Activated CD4-positive, alpha-beta T cell treated with anti-CD3 and anti-CD28 coated beads for 36 hours (primary cell): ENCODE results near the gene ZNF142. TPM values are rescaled to one million over a fixed set of nuclear protein-coding genes. Genes with fewer than 3 reads are reported as not detected.
"Not testable (repeated sequence)": the region's sequence is repeated elsewhere in the genome, so short reads cannot be mapped to it uniquely, and the experiment has no call there.

Source experiments
- ATAC-seq: fragments of 200-7000 bp; cut with Tn5 transposase; one replicate; pipeline ENCODE4 v1.10.0; 2021; ENCODE audit warnings: mild to moderate bottlenecking, moderate library complexity
- CTCF ChIA-PET: fragments of 350-600 bp; sonication (Branson Sonifier 250); formaldehyde crosslinking; loops from one replicate; lab custom pipeline; 2021; ENCODE audit warnings: antibody characterized with exemption; lab: Charles Lee
- POLR2A ChIA-PET: fragments of 350-600 bp; sonication (Branson Sonifier 250); formaldehyde crosslinking; loops from one replicate; lab custom pipeline; 2021; ENCODE audit warnings: antibody characterized with exemption, inconsistent platforms; lab: Charles Lee
- DNase-seq: peaks from one replicate; pipeline ENCODE4 v3.0.0-alpha.2; 2020
- H3K27ac Mint-ChIP-seq: one replicate; pipeline ENCODE4 v1.8.0; 2021; ENCODE audit warnings: mixed read lengths
- H3K27me3 Mint-ChIP-seq: one replicate; pipeline ENCODE4 v1.8.0; 2021; ENCODE audit warnings: mixed read lengths
- H3K36me3 Mint-ChIP-seq: one replicate; pipeline ENCODE4 v1.8.0; 2021; ENCODE audit warnings: low read depth, mixed read lengths
- H3K4me1 Mint-ChIP-seq: one replicate; pipeline ENCODE4 v1.8.0; 2021; ENCODE audit warnings: mixed read lengths
- H3K4me3 Mint-ChIP-seq: one replicate; pipeline ENCODE4 v1.8.0; 2021; ENCODE audit warnings: mild to moderate bottlenecking, moderate library complexity, mixed read lengths
- H3K9me3 Mint-ChIP-seq: one replicate; pipeline ENCODE4 v1.8.0; 2021; ENCODE audit warnings: low read depth, mixed read lengths
- intact Hi-C, 2 experiments: fragments of 100-400 bp; cut with DNase I in 1 of 2; cut with micrococcal nuclease in 1 of 2; formaldehyde crosslinking; loops; one replicate each; pipeline versions ENCODE4 v1.14.2 to v1.15.1; 2022 to 2024; cut with DNase I, micrococcal nuclease
- total RNA-seq, 2 experiments: library from RNA; stranded (reverse); gene quantifications; one replicate each; pipeline ENCODE4 v1.2.3, GENCODE V29; 2021

ZNF142 gene
- 10 to 100 TPM; 31.5 to 42.4 TPM for total RNA-seq

DNA sequence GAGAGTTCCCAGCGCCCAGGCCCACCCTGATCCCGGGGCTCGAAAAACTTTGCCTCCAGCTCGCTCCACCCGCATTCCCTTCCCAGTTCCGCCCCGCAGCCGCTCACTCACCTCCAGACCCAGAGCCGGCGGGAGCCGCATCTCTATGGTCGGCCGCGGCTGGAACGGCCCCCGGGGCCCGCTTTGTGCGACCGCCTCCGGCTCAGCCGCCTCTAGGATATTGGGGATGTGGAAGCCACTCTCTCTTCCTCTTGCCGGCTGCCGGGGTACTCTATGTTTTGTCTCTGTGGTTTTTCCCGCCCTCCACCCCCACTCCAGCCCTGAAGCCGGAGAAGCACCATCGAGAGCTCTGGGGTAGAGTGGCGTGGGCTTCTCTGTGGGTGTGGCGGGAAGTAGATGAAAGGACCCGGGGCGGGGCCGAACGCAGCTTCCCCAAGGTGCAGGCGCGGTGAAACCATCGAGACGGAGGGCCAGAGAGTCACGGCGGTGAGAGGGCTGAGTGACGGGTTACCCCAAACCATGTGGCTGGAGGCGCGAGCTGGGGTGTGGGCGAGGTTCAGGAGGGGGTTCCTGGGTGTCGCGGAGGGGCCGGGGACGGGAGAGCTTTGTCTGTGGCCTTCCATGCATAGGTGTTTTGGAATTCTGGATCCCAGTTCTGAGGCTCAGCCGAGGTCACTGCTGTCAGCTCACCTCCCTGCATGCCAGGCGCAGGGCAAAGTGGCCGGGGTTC is at the start of gene ZNF142, which contains the start of gene BCS1L:
Gene ZNF142, minus strand, starts transcription at position 366 of the 730 bp plus-strand sequence. CDS start 3,194 bp downstream, outside the sequence.
Gene BCS1L, plus strand, starts transcription at position 426 of the 730 bp plus-strand sequence. CDS start 1,305 bp downstream, outside the sequence.
- ATAC-seq (peak; percentile 95), DNase-seq (peak; percentile 98)
- ChIA-PET CTCF (interaction anchor here (0.5 to 5.2 kb wide), 16 partner anchors 10 to 462 kb away, joined by 3 to 38 read pairs (median 3); partner anchors contain the start of genes PLCD4, RNF25, STK36 and USP37), POLR2A (interaction anchor here (0.6 to 1.4 kb wide), 9 partner anchors 9 to 619 kb away, joined by 3 to 17 read pairs (median 4); partner anchors contain the start of genes RNF25 and STK36)
- peak within 1 kb of the TSS; percentile 88 for H3K4me3 Mint-ChIP-seq
- intact Hi-C loops, result loop anchor here (1.0 to 5.0 kb wide), 14 partner anchors 13 to 728 kb away; partner anchors contain the start of genes CNOT9 (in 2 of the 2), RNF25 (in 2 of the 2), STK36 (in 2 of the 2) and TTLL4 (in 2 of the 2)
- no peaks in the 10 kb centered on the region for H3K27me3 Mint-ChIP-seq
- peaks cover 51% of the 10 kb centered on the region for H3K36me3 Mint-ChIP-seq
- peak within 1 kb of the TSS; percentile 89 for H3K27ac Mint-ChIP-seq
- H3K4me1 Mint-ChIP-seq, result peaks cover 35% of the 10 kb centered on the region
- no peaks in the 10 kb centered on the region for H3K9me3 Mint-ChIP-seq

DNA sequence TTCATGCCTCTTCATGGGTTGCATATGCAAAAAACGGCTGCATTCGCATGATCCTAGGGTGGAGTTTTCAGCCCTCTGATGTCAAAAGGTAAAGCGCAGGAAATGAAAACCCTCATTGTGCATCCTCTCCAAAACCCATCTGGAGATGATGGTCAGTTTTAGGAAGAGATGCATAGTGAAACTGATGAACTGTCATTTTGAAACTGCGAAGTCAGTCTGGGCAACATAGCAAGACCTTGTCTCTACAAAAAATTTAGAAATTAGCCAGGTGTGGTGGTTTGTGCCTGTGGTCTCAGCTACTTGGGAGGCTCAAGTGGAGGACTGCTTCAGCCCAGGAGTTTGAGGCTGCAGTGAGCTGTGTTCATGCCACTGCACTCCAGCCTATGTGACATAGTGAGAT is 48.7 kb upstream of the ZNF142 start:
- ATAC-seq, result no peak

DNA sequence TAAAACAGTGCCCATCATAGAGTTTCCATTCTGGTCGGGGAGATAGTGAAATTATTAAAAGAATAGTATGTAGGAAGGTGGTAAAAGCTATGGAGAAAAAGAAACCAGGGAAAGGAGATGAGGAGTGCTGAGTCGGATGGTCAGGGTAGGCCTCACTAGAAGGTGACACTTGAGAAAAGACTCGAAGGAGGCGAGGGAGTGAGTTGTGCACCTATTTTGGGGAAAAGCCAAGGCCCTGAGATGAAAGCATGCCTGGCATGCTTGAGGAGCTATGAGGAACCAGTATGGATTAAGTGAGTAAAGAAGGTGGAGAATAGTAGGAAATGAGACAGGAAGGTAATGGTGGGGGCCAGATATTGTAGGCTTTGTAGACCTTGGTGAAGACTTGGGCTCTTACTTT is 43.9 kb upstream of the ZNF142 start:
- POLR2A ChIA-PET, result no interaction called here
- H3K4me3 Mint-ChIP-seq, result no peak overlapping the region
- H3K27me3 Mint-ChIP-seq, result no peaks in the 10 kb centered on the region
- no peak overlapping the region for H3K27ac Mint-ChIP-seq
- H3K4me1 Mint-ChIP-seq, result no peaks in the 10 kb centered on the region
- peaks cover 2% of the 10 kb centered on the region for H3K36me3 Mint-ChIP-seq
- DNase-seq (no peak), ATAC-seq (no peak)
- no peaks in the 10 kb centered on the region for H3K9me3 Mint-ChIP-seq
- CTCF ChIA-PET, result interaction anchor here (0.7 to 1.4 kb wide), 4 partner anchors 10 to 45 kb away, joined by 3 to 4 read pairs (median 3); no protein-coding TSS in a partner anchor
- intact Hi-C loops, result no loop called here

More for the DNA sequence above, 48.7 kb upstream of the ZNF142 start:
- H3K27ac Mint-ChIP-seq, result no peak overlapping the region
- intact Hi-C loops, result no loop called here
- H3K36me3 Mint-ChIP-seq, result no peaks in the 10 kb centered on the region
- no peaks in the 10 kb centered on the region for H3K9me3 Mint-ChIP-seq
- DNase-seq, result no peak
- ChIA-PET POLR2A (no interaction called here), CTCF (interaction anchor here (0.6 to 1.8 kb wide), 6 partner anchors 9 to 361 kb away, joined by 3 to 7 read pairs (median 4); partner anchors contain the start of gene ZNF142)
- H3K4me3 Mint-ChIP-seq, result no peak overlapping the region
- no peaks in the 10 kb centered on the region for H3K27me3 Mint-ChIP-seq
- peaks cover 11% of the 10 kb centered on the region for H3K4me1 Mint-ChIP-seq

DNA sequence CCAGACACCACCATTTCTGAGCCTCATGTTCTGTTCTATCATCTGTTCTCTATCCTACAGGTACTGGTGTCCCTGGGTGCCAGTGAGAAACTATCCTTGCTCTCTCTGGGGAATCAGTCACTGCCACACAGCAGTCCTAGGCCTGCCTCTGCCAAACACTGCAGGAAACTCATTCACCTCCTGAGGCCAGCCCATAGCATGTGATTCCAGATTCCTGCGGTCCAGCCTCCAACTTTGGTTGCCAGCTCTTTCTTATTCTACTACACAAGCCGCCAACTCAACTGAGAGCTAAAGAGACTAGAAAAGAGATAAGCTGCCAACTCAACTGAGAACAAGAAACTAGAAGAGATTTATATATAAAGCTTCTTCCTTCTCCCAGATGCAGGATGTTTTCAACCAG is 42.4 kb upstream of the ZNF142 start:
- H3K27ac Mint-ChIP-seq, result no peak overlapping the region
- ChIA-PET CTCF (interaction anchor here (0.6 to 1.5 kb wide), 4 partner anchors 9 to 146 kb away, joined by 3 to 7 read pairs (median 4); partner anchors contain the start of genes BCS1L, TTLL4 and ZNF142), POLR2A (no interaction called here)

GRCh38 chr2:218698885-218699284 is 39.5 kb upstream of the ZNF142 start:
- Mint-ChIP-seq H3K27me3 (no peaks in the 10 kb centered on the region), H3K4me1 (no peaks in the 10 kb centered on the region), H3K36me3 (peaks cover 2% of the 10 kb centered on the region), H3K9me3 (no peaks in the 10 kb centered on the region), H3K4me3 (no peak overlapping the region), H3K27ac (no peak overlapping the region)
- ChIA-PET CTCF (interaction anchor here (0.5 to 2.5 kb wide), 3 partner anchors 11 to 149 kb away, joined by 3 to 10 read pairs (median 4); no protein-coding TSS in a partner anchor), POLR2A (interaction anchor here (0.8 kb wide), 1 partner anchor 27 kb away, joined by 6 read pairs; the partner anchor contains the start of genes RNF25 and STK36)
- intact Hi-C loops, result no loop called here
- DNase-seq (no peak), ATAC-seq (no peak)

More for the DNA sequence above, 42.4 kb upstream of the ZNF142 start:
- intact Hi-C loops, result no loop called here
- Mint-ChIP-seq H3K4me3 (no peak overlapping the region), H3K27me3 (no peaks in the 10 kb centered on the region), H3K4me1 (no peaks in the 10 kb centered on the region), H3K36me3 (peaks cover 2% of the 10 kb centered on the region), H3K9me3 (no peaks in the 10 kb centered on the region)
- no peak for DNase-seq
- ATAC-seq, result no peak

DNA sequence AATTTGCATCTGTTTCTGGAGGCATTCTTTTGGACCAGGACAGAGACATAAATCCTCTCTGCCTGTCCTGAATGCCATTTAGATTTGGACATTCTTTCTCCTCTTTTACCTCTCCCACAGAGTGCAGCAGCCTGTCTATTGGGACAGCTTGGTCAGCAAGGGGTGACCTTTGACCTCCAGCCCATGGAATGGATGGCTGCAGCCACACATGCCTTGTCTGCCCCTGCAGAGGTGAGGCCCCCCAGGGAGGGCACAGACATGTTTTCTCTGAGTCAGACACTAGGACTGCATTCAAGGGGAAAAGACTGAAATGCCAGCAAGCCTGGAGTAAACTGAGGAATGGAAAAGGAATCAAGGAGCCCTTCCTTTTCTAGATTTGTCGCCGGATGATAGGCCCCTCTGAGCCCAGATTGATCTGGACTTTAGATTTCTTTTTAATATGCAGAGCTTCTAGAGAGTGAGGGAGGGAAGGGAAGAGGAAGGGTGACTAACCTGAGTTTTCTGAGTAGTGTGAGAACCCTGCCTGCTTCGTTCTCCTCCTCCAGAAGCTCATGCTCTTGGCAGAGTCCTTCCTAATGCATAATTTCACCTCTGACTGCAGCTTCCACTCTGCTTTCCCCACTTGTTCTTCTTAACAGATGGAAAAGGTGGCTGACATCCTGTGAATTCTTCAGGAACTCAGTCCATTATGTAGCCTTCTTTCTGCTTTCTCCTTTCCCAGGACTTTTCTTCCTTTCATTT is 35.2 kb upstream of the ZNF142 start:
- H3K4me1 Mint-ChIP-seq, result no peaks in the 10 kb centered on the region
- no peaks in the 10 kb centered on the region for H3K27me3 Mint-ChIP-seq
- ATAC-seq (no peak), DNase-seq (no peak)
- no peak overlapping the region for H3K27ac Mint-ChIP-seq
- CTCF ChIA-PET, result no interaction called here
- no peaks in the 10 kb centered on the region for H3K36me3 Mint-ChIP-seq
- intact Hi-C loops, result no loop called here
- no peaks in the 10 kb centered on the region for H3K9me3 Mint-ChIP-seq
- no peak overlapping the region for H3K4me3 Mint-ChIP-seq
- POLR2A ChIA-PET, result no interaction called here

DNA sequence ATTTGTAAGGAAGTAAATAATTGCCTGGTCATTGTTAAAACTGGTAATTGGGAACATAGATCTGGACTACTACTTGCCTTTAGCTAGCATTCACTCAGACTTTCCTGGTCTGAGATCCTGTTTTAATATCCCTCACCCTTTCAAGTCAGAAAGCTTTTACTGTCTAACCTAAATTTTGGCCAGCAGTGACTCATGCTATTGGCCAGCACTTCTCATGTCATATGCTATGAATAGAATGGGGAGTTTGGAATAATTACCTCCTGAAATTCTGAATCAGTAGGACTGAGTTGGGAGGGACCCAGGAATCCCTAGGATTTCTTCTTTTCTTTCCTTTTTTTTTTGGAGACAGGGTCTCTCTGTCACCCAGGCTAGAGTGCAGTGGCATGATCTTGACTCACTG is 31.8 kb upstream of the ZNF142 start:
- Mint-ChIP-seq H3K27ac (no peak overlapping the region), H3K4me1 (peaks cover 2% of the 10 kb centered on the region), H3K27me3 (no peaks in the 10 kb centered on the region), H3K9me3 (no peaks in the 10 kb centered on the region), H3K36me3 (no peaks in the 10 kb centered on the region), H3K4me3 (no peak overlapping the region)
- ChIA-PET POLR2A (no interaction called here), CTCF (no interaction called here)
- ATAC-seq (no peak), DNase-seq (no peak)
- intact Hi-C loops, result no loop called here

DNA sequence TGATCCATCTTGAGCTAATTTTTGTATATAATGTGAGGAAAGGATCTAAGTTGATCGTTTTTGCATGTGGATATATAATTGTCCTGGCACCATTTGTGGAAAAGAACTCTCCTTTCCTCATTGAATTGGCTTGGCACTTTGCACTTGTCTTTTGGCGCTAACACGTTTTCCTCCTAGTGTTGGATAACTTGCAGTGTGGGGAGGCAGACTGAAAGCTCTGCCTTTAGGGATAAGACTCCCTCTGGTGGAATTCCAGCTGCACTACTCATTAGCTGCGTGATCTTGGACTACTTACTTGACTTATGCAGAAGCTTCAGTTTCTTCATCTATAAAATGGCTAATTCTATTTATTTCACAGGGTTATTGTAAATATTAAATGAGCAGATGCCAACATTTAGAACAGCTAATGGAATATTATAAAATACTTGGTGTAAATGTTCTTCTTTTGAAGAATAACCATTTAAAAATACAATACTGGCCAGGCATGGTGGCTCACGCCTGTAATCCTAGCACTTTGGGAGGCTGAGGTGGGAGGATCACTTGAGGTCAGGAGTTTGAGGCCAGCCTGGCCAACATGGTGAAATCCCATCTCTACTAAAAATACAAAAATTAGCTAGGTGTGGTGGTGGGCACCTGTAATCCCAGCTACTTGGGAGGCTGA is 28.1 kb upstream of the ZNF142 start:
- H3K4me1 Mint-ChIP-seq, H3K4me3 Mint-ChIP-seq, H3K27me3 Mint-ChIP-seq, H3K9me3 Mint-ChIP-seq, intact Hi-C loops, H3K36me3 Mint-ChIP-seq, H3K27ac Mint-ChIP-seq: not testable (repeated sequence)
- ChIA-PET CTCF (interaction anchor here (0.6 to 2.6 kb wide), 27 partner anchors 10 to 396 kb away, joined by 3 to 13 read pairs (median 4); partner anchors contain the start of genes CATIP, RNF25, STK36 and TTLL4), POLR2A (interaction anchor here (0.9 kb wide), 1 partner anchor 160 kb away, joined by 3 read pairs; no protein-coding TSS in a partner anchor)
- DNase-seq (peak; percentile 44), ATAC-seq (peak; percentile 95)

GRCh38 chr2:218680061-218680460 is 20.6 kb upstream of the ZNF142 start:
- intact Hi-C loops, result no loop called here
- peaks cover 4% of the 10 kb centered on the region for H3K36me3 Mint-ChIP-seq
- ChIA-PET CTCF (no interaction called here), POLR2A (no interaction called here)
- H3K9me3 Mint-ChIP-seq, result no peaks in the 10 kb centered on the region
- H3K27me3 Mint-ChIP-seq, result no peaks in the 10 kb centered on the region
- no peak overlapping the region for H3K4me3 Mint-ChIP-seq
- DNase-seq (no peak), ATAC-seq (no peak)
- H3K4me1 Mint-ChIP-seq, result no peaks in the 10 kb centered on the region
- no peak overlapping the region for H3K27ac Mint-ChIP-seq

GRCh38 chr2:218679119-218679518 is 19.7 kb upstream of the ZNF142 start:
- no peak for DNase-seq
- Mint-ChIP-seq H3K4me3 (no peak overlapping the region), H3K27me3 (no peaks in the 10 kb centered on the region), H3K4me1 (no peaks in the 10 kb centered on the region), H3K36me3 (peaks cover 4% of the 10 kb centered on the region), H3K9me3 (no peaks in the 10 kb centered on the region), H3K27ac (no peak overlapping the region)
- intact Hi-C loops, result no loop called here
- ChIA-PET CTCF (interaction anchor here (0.7 kb wide), 1 partner anchor 84 kb away, joined by 3 read pairs; no protein-coding TSS in a partner anchor), POLR2A (no interaction called here)
- ATAC-seq, result no peak
